H7 (cell line): ENCODE results near the gene SFPQ. TPM values are rescaled to one million over a fixed set of nuclear protein-coding genes. Genes with fewer than 3 reads are reported as not detected.
"Not testable (repeated sequence)": the region's sequence is repeated elsewhere in the genome, so short reads cannot be mapped to it uniquely, and the experiment has no call there.

Source experiments
- DNase-seq: peaks from one replicate; pipeline ENCODE4 v3.0.0; 2012
- H3K27me3 ChIP-seq: 2 replicates; pipeline ENCODE4 v1.6.0; 2011; ENCODE audit warnings: mild to moderate bottlenecking, low read length; ENCODE audit not compliant: control insufficient read depth, insufficient read depth
- H3K36me3 ChIP-seq: replicated peaks from 2 replicates; pipeline ENCODE4 v1.5.1; 2011; ENCODE audit warnings: low read length; ENCODE audit not compliant: control insufficient read depth, insufficient read depth
- H3K4me3 ChIP-seq: 2 replicates; pipeline ENCODE4 v1.5.1; 2011; ENCODE audit warnings: low read depth, mild to moderate bottlenecking, control low read depth, low read length, moderate library complexity; ENCODE audit not compliant: insufficient read depth
- total RNA-seq: library from RNA; depleted of rRNA; stranded (reverse); fragments of >200 nt; shearing (Covaris generic); gene quantifications from 2 replicates; pipeline ENCODE4 v1.2.3, GENCODE V29; 2014

The SFPQ gene
- total RNA-seq, 1 experiment from 2014 or later: 188 TPM

DNA sequence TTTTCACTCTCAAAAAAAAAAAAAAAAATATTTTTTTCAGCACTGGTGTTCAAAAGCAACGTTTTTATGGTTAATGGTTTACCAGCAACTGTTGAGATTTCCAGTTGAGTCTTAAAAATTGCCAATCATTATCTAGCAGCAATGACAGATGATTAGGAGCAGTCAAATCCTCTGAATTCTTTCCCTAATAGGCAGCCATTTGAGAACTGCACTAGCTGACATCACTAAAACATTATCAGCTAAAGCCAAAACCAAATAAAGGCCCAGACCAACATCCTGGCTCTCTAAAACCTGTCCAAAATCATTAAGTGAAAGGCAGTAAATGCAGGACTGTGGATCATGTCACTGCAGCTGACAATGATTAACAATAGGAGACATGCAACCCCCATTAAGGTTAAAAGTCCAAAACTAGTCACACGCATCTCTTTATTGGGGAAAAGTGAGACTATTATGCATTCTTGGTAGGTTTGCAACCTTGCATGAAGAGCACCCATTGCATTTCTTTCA is 14.0 kb downstream of the SFPQ start:
- no peaks in the 10 kb centered on the region for H3K27me3 ChIP-seq
- no peak for DNase-seq
- H3K4me3 ChIP-seq: no peak overlapping the region
- peaks cover 50% of the 10 kb centered on the region for H3K36me3 ChIP-seq

DNA sequence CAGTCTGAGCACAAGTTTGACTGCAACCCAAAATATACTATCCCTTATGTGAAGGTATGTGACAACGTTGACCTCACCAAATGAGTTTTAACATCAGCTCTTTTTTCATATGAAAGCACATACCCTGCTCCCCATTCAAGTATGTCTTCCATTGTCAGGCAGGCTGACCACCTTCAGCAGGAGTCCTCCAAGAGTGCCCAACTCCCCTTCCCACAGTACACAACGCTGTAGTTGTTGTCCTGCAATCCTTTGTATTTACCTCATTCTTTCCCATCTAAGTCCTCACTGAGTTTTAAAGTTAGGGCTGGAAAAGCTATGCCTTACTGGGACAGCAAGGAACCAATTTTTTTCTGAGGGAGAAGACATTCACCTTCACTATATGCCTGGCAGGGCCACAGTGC is 14.7 kb downstream of the SFPQ start:
- DNase-seq: no peak
- H3K4me3 ChIP-seq: no peak overlapping the region
- H3K36me3 ChIP-seq: peaks cover 46% of the 10 kb centered on the region

DNA sequence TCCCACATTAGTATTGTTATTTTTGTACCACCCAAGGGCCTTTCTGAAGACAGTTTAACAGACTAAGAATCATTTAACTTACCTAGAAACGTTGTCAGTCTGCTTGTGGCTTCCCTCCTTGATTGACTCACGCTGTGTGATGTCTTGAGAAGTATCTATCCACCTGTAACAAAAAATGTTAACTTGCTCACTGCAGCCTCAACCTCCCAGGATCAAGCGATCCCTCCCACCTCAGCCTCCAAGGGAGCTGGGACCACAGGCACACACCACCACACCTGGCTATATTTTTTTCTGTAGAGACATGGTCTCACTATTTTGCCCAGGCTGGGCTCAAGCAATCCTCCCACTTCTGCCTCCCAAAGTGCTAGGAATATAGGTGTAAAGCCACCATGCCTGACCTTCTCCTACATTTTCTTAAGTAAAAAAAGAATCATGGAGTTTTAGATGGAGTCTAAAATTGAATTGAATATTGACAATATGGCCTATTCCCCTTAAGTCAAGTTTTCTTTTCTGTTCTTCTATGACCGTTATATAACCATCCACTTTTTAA is 15.6 kb downstream of the SFPQ start:
- no peaks in the 10 kb centered on the region for H3K27me3 ChIP-seq
- DNase-seq: no peak
- no peak overlapping the region for H3K4me3 ChIP-seq
- H3K36me3 ChIP-seq: peaks cover 41% of the 10 kb centered on the region

More for the DNA sequence above, 14.7 kb downstream of the SFPQ start:
- H3K27me3 ChIP-seq: no peaks in the 10 kb centered on the region

DNA sequence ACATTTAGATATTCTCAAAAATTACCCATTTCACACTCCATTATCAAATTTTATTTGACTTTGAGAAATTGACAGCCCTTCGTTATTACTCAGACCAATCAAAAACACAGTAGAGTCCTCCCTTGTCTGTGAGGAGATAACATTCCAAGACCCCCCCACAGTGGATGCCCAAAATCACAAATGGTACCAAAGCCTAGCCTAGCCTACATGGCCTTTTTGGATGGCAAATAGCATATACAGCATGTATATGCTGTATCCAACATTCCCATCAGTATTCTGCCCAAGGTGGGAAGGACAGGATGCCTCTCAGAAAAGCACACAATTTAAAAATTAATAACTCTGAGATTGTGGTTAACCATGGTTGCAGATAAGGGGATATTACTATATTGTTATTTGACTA is 17.3 kb downstream of the SFPQ start:
- DNase-seq: no peak
- no peaks in the 10 kb centered on the region for H3K27me3 ChIP-seq
- H3K36me3 ChIP-seq: peaks cover 28% of the 10 kb centered on the region
- no peak overlapping the region for H3K4me3 ChIP-seq

DNA sequence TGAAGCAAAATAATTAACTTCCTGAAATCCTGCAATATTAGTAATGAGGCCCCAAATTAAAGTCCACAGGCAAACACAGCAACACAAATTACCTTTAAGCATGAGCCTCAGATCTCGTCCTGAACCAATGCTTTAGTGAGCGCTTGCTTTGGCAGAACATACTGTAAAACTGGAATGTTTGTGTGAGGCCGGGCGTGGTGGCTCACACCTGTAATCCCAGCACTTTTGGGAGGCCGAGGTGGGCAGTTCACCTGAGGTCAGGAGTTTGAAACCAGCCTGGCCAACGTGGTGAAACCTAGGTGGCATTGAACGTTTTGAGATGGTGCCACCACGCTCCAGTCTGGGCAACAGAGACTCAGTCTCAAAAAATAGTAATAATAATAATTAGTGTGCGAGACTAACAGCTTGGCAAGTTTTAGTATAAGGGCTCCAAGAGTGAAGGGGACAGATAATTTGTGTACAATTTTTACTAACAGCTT is 17.8 kb downstream of the SFPQ start:
- no peak for DNase-seq

DNA sequence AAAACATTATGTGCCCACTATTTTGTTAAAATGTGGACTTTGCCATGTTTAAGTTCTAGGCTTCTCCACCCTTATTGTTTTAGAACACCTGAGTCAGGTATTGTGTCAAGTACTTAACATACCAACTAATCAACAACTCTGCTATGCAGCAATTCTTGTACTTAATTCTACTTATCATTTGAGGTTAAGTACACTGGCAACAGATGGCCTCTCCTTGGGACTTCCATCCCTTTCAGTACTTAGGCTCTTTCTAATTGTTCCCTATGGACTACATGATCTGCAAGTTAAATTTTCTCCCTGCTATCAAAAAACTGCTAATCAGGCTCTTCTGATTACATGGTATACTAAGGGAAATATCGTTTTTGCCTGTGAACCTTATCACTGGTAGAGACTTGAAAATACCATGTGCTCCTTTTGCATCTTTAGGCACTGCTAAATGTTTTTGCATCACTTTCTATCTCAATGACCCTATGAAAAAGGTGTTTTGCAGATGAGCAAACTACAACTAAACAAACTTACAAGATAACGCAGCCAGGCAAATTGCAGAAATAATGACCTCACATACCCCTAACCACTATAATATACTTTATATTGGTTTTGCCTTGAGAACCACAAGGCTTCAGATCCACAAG is 18.9 kb downstream of the SFPQ start:
- Histone ChIP-seq H3K36me3 (peaks cover 23% of the 10 kb centered on the region), H3K4me3 (no peak overlapping the region), H3K27me3 (no peaks in the 10 kb centered on the region)
- DNase-seq: no peak

More for the DNA sequence above, 17.8 kb downstream of the SFPQ start:
- H3K36me3 ChIP-seq: peaks cover 27% of the 10 kb centered on the region
- H3K27me3 ChIP-seq: no peaks in the 10 kb centered on the region
- H3K4me3 ChIP-seq: no peak overlapping the region

DNA sequence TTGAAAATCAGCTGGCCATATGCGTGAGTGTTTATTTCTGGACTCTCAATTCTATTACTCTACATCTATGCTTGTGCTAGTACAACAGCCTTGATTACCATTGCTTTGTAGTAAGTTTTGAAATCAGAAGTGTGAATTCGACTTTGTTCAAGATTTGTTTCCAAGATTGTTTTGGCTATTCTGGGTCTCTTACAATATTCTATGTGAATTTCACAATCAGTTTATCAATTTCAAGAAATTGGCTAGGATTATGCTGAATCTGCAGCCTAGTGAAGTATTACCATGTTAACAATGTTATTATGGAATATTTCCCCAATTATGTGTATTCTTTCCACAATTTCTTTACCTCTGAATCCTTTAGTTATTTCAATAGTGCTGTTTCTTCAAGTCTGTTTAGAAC is 19.5 kb downstream of the SFPQ start:
- Histone ChIP-seq H3K36me3 (peaks cover 18% of the 10 kb centered on the region), H3K4me3 (no peak overlapping the region)
- no peak for DNase-seq

DNA sequence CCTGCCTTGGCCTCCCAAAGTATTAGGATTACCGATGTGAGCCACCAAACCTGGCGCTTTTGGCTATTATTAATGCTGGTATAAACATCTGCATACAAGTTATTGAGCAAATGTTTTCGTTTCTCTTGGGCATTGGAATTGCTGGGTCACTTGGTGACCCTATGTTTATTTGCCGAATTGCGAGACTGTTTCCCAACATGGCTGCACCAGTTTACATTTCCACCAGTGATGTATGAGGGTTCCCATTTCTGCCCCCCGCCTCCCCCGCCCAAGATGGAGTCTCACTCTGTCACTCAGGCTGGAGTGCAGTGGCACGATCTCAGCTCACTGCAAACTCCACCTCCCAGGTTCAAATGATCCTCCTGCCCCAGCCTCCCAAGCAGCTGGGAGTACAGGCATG is 20.9 kb downstream of the SFPQ start:
- no peak for DNase-seq
- Histone ChIP-seq H3K27me3 (no peaks in the 10 kb centered on the region), H3K36me3 (peaks cover 5% of the 10 kb centered on the region), H3K4me3 (no peak overlapping the region)

More for the DNA sequence above, 19.5 kb downstream of the SFPQ start:
- no peaks in the 10 kb centered on the region for H3K27me3 ChIP-seq

DNA sequence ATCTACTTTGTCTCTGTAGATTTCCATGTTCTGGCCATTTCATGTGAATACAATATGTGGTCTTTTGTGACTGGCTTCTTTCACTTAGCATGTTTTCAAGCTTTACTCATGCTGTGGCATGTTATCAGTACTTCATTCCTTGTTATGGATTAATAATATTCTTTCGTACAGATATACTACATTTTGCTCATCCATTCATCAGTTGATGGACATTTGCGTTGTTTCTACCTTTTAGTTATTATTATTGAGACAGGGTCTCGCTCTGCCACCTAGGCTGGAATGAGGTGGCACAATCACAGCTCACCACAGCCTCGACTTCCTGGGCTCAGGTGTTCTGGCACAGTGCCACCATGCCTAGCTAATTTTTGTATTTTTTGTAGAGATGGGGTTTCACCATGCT is 21.4 kb downstream of the SFPQ start:
- H3K36me3 ChIP-seq: peaks cover 5% of the 10 kb centered on the region
- no peak overlapping the region for H3K4me3 ChIP-seq

DNA sequence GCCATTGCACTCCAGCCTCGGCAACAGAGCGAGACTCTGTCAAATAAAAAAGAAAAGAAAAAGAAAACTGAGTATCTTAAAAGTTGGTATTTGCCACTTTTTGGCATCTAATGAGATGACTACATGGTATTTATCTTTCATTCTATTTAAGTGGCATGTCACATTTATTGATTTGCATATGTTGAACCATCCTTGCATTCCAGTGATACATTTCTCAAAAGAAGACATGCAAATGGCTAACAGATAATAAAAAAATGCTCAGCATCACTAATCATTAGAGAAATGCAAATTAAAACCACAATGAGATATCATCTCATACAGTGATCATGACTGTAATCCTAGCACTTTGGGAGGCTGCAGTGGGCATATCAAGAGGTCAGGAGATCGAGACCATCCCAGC is 28.1 kb downstream of the SFPQ start:
- H3K4me3 ChIP-seq: no peak overlapping the region
- no peak for DNase-seq

More for the DNA sequence above, 21.4 kb downstream of the SFPQ start:
- DNase-seq: no peak
- no peaks in the 10 kb centered on the region for H3K27me3 ChIP-seq

DNA sequence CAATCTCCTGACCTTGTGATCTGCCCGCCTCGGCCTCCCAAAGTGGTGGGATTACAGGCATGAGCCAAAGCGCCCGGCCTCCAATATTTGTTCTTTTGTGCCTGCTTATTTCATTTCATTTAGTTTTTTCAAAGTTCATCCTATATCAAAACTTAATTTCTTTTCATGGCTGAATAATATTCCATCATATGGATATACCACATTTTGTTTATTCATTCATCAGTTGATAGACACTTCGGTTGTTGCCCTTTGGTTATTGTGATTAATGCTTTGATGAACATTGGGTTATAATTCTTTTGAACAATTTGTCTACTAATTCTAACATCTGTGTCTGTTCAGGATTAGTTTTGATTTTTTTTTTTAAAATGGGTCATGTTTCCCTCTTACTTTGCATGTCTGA is 41.7 kb downstream of the SFPQ start:
- no peaks in the 10 kb centered on the region for H3K27me3 ChIP-seq
- no peak overlapping the region for H3K4me3 ChIP-seq
- no peak for DNase-seq
- H3K36me3 ChIP-seq: no peaks in the 10 kb centered on the region

More for the DNA sequence above, 28.1 kb downstream of the SFPQ start:
- H3K27me3 ChIP-seq: no peaks in the 10 kb centered on the region
- no peaks in the 10 kb centered on the region for H3K36me3 ChIP-seq

DNA sequence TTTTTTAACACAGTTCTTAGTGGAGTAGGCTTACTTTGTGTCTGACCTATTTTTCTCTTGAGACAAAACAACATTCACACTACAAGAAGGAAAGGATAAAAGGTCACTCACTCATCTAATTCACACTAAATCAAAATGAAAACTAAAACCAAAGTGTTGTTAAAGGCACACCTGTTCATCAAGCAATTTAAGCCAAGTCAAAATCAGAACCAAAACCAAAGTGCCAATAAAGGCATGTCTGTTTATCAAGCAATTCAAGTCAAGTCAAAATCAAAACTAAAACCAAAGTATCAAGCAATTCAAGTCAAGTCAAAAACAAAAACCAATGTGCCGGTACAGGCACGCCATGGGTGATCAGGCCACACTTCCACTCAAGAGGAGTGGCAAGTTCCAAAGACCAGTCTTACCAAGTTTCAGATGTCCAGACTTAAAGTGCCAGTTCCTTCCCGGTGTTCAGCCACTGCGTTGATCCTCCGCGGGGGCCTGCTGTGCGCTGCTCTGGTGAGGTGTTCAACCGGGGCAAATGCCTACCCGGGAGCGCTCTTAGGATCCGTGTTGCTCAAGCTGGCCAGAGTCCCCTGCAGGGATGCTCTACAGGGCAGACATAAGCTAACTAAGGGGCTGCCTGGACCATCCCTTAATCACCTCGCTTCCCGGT is 46.9 kb downstream of the SFPQ start:
- H3K36me3 ChIP-seq, H3K27me3 ChIP-seq, H3K4me3 ChIP-seq: not testable (repeated sequence)
- peak; percentile 25 for DNase-seq

DNA sequence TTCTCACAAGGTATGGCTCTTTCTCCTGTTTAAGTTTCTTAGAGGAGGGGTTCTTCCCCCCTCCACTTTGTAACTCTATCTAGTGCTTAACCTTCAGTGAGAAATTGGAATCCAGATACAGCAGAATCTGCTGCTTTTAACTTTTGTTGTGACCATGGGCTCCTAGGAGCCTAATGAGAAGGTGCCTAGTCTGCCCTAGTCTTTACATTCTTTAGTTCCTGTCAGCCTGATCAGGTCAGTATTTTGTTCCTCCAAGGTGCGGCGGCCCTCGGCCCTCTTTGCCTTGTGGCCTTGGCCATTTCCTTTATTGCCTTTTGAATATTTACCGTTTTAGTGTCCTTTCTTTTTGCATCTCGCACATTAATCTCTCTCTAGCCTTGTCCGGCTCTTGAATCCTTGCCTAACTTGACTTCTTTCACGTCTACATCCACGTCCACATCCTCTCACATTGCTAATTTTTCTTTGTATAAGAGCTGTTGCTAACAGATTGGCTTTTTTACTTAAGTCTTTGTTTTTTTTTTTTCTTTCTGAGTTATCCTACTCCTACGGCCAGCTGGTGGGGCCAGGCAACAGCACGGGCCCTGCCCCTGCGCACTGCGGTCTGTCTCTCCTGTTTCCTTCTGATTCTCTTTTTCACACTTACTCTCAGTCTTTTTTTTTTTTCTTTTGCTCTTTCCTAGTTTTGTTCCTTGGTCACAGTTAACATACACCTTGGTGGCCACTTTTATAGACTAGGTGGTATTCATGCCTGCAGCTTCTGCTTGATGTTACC is 49.0 kb downstream of the SFPQ start:
- no peak for DNase-seq
- Histone ChIP-seq H3K4me3 (no peak overlapping the region), H3K27me3 (no peaks in the 10 kb centered on the region), H3K36me3 (no peaks in the 10 kb centered on the region)

DNA sequence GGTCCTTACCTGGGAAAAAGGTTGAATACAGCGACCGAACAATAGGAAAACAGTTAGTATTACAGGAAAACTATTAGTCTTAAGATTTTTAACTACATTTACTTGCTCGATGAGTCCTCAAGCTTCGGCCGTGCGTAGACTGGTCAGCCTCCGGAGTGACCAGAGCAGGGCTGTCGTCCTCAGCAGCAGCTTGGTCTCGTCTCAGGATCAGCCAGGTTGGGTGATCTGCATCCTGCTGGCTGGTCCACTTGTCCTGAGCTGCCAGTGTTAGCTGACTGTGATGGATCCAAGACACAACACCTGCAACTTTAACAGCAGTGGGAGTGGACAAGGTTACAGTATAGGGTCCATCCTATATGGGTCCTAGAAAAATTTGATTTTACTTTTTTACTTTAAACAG is 50.2 kb downstream of the SFPQ start:
- DNase-seq, H3K4me3 ChIP-seq, H3K27me3 ChIP-seq, H3K36me3 ChIP-seq: not testable (repeated sequence)
